GM23338 (cell line): ENCODE results near the gene SESN3. TPM values are rescaled to one million over a fixed set of nuclear protein-coding genes. Genes with fewer than 3 reads are reported as not detected.

ENCODE experiments used
- ATAC-seq: fragments of 200-7000 bp; cut with Tn5 transposase; 3 replicates; pipeline ENCODE4 v1.9.1; 2020
- DNase-seq: peaks from one replicate; pipeline ENCODE4 v3.0.0-alpha.2; 2015; ENCODE audit warnings: low spot score
- H2AFZ ChIP-seq: fragments of 200-600 bp; sonication (generic); 2 replicates; pipeline ENCODE4 v1.8.0; 2016; ENCODE audit warnings: antibody characterized with exemption, mild to moderate bottlenecking, moderate library complexity
- H3F3A ChIP-seq: fragments of 200-600 bp; sonication (generic); replicated peaks from 2 replicates; pipeline ENCODE4 v1.8.0; 2017; ENCODE audit warnings: antibody characterized with exemption, mixed run types, low read depth
- H3K27ac ChIP-seq: fragments of 200-600 bp; sonication (generic); 2 replicates; pipeline ENCODE4 v1.6.1; 2016; ENCODE audit warnings: low read depth
- H3K27me3 ChIP-seq: fragments of 200-600 bp; sonication (generic); 2 replicates; pipeline ENCODE4 v1.8.0; 2016; ENCODE audit warnings: mild to moderate bottlenecking, mixed run types, moderate library complexity; ENCODE audit not compliant: insufficient read depth
- H3K36me3 ChIP-seq: fragments of 200-600 bp; sonication (generic); 2 replicates; pipeline ENCODE4 v1.8.0; 2016; ENCODE audit warnings: mild to moderate bottlenecking; ENCODE audit not compliant: insufficient read depth
- H3K4me1 ChIP-seq: fragments of 200-600 bp; sonication (generic); 2 replicates; pipeline ENCODE4 v1.8.0; 2016; ENCODE audit warnings: mild to moderate bottlenecking, moderate library complexity; ENCODE audit not compliant: insufficient read depth
- H3K4me2 ChIP-seq: fragments of 200-600 bp; sonication (generic); 2 replicates; pipeline ENCODE4 v1.7.1; 2017; ENCODE audit warnings: mixed run types
- H3K4me3 ChIP-seq: fragments of 200-600 bp; sonication (generic); 2 replicates; pipeline ENCODE4 v1.6.1; 2016; ENCODE audit warnings: mixed run types
- H3K79me2 ChIP-seq: fragments of 200-600 bp; sonication (generic); replicated peaks from 2 replicates; pipeline ENCODE4 v1.8.0; 2017; ENCODE audit warnings: mild to moderate bottlenecking; ENCODE audit not compliant: insufficient read depth
- H3K9me2 ChIP-seq: fragments of 200-600 bp; sonication (generic); 2 replicates; pipeline ENCODE4 v1.8.0; 2017; ENCODE audit not compliant: insufficient read depth
- H4K20me1 ChIP-seq: fragments of 200-600 bp; sonication (generic); replicated peaks from 2 replicates; pipeline ENCODE4 v1.8.0; 2017; ENCODE audit warnings: mild to moderate bottlenecking; ENCODE audit not compliant: insufficient read depth
- H3K27ac Mint-ChIP-seq: 2 replicates; pipeline ENCODE4 v1.8.0; 2020; ENCODE audit warnings: inconsistent platforms, mild to moderate bottlenecking, moderate library complexity, mixed read lengths
- H3K27me3 Mint-ChIP-seq: 3 replicates; pipeline ENCODE4 v1.8.0; 2022; ENCODE audit warnings: low read depth, mild to moderate bottlenecking, moderate library complexity, mixed read lengths, inconsistent platforms; ENCODE audit not compliant: insufficient read depth, poor library complexity
- H3K36me3 Mint-ChIP-seq: 3 replicates; pipeline ENCODE4 v1.8.0; 2021; ENCODE audit warnings: low read depth, mild to moderate bottlenecking, inconsistent platforms, moderate library complexity, mixed read lengths
- H3K4me1 Mint-ChIP-seq: 3 replicates; pipeline ENCODE4 v1.8.0; 2020; ENCODE audit warnings: mild to moderate bottlenecking, inconsistent platforms, mixed read lengths
- H3K4me3 Mint-ChIP-seq: 3 replicates; pipeline ENCODE4 v1.8.0; 2021; ENCODE audit warnings: moderate library complexity, mild to moderate bottlenecking, inconsistent platforms, mixed read lengths
- H3K9me3 Mint-ChIP-seq: 3 replicates; pipeline ENCODE4 v1.8.0; 2020; ENCODE audit warnings: moderate library complexity, mild to moderate bottlenecking, inconsistent platforms, mixed read lengths
- CREB1 ChIP-seq: fragments of 250-450 bp; sonication (Bioruptor Pico); IDR thresholded peaks from 2 replicates; pipeline ENCODE4 v1.5.0; 2020; ENCODE audit warnings: low read depth, mild to moderate bottlenecking, moderate library complexity
- EZH2 ChIP-seq: fragments of 200-600 bp; sonication (generic); IDR thresholded peaks from one replicate; pipeline ENCODE4 v1.8.0; 2017; ENCODE audit warnings: antibody characterized with exemption, mild to moderate bottlenecking, low read depth; ENCODE audit not compliant: unreplicated experiment
- EZH2phosphoT487 ChIP-seq: fragments of 200-600 bp; sonication (generic); IDR thresholded peaks from one replicate; pipeline ENCODE4 v1.8.1; 2018; ENCODE audit warnings: antibody characterized with exemption; ENCODE audit not compliant: unreplicated experiment
- JUNB ChIP-seq: IDR thresholded peaks from one replicate; pipeline ENCODE4 v1.6.1; 2016; ENCODE audit warnings: antibody characterized with exemption; ENCODE audit not compliant: unreplicated experiment
- ZNF114 ChIP-seq: fragments of 250-450 bp; sonication (Bioruptor Pico); IDR thresholded peaks from 2 replicates; pipeline ENCODE4 v1.5.0; 2020; ENCODE audit warnings: mild to moderate bottlenecking, moderate library complexity
- ZNF331 ChIP-seq: fragments of 250-450 bp; sonication (Bioruptor Pico); IDR thresholded peaks from 2 replicates; pipeline ENCODE4 v1.5.0; 2020; ENCODE audit warnings: low read depth, mild to moderate bottlenecking, moderate library complexity
- polyA plus RNA-seq: library from polyadenylated mRNA; unstranded; fragments of >200 nt; fragmentation: Nextera tagmentation; extraction: Ambion mirVana; gene quantifications from 2 replicates; pipeline ENCODE4 v1.2.1, GENCODE V29; 2016
- total RNA-seq: library from RNA; depleted of rRNA; stranded (reverse); fragments of >200 nt; shearing (Covaris generic); gene quantifications from 2 replicates; pipeline ENCODE4 v1.2.3, GENCODE V29; 2014
- TF ChIP-seq, protein P1 (sequence below): IDR thresholded peaks from one replicate; pipeline ENCODE4 v1.6.1; 2018; ENCODE audit warnings: antibody characterized with exemption; ENCODE audit not compliant: unreplicated experiment
- TF ChIP-seq, protein P2 (sequence below): fragments of 250-450 bp; sonication (Bioruptor Pico); IDR thresholded peaks from 2 replicates; pipeline ENCODE4 v1.5.0; 2020; ENCODE audit warnings: mild to moderate bottlenecking, moderate library complexity
- TF ChIP-seq, protein P3 (sequence below), 2 experiments: fragments of 200-600 bp in 1 of 2; sonication (generic) in 1 of 2; conservative IDR thresholded peaks; 2 replicates each; pipeline versions ENCODE4 v1.5.1 to v1.6.1; 2016 to 2017; ENCODE audit warnings: antibody characterized with exemption in 2 of 2, low read depth in 2 of 2, mild to moderate bottlenecking in 2 of 2, moderate library complexity in 1 of 2

SESN3 gene
- total and polyA plus RNA-seq, 2 experiments from 2014 or later = 5.5 to 30.5 TPM

DNA sequence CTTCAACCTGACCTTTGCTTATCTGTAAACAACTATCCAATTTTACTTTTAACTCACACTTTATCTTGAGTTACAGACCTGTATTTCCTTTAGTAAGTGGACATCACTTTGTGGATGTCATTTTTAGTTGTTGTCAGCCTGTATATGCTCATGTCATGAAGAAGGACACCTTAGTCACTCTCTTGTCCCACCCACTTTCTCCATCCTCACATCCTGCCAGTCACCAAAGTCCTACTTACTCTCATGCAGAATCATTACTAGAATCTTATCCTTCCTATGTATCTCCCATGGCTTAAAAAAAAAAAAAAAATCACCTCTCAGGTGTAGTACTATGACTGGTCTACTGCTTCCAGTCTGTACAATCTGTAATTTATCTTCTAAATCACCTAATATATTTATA is 43.3 kb downstream of the SESN3 start:
- H3K9me3 Mint-ChIP-seq = no peaks in the 10 kb centered on the region
- no peaks in the 10 kb centered on the region for H3F3A ChIP-seq
- no peak overlapping the region for H3K4me3 Mint-ChIP-seq
- no peak for ATAC-seq
- H3K4me3 ChIP-seq = no peak overlapping the region
- no peak for DNase-seq
- 0 out of 3 replicates have a peak, but pooled peaks cover 8% of the 10 kb centered on the region for H3K36me3 Mint-ChIP-seq
- no peak overlapping the region for H2AFZ ChIP-seq
- no peaks in the 10 kb centered on the region for H3K4me1 Mint-ChIP-seq
- no peaks in the 10 kb centered on the region for H3K79me2 ChIP-seq
- H3K27ac ChIP-seq = no peak overlapping the region
- H3K4me2 ChIP-seq = no peak overlapping the region
- no peak overlapping the region for H3K27ac Mint-ChIP-seq
- no peaks in the 10 kb centered on the region for H3K4me1 ChIP-seq
- no peaks in the 10 kb centered on the region for H3K27me3 Mint-ChIP-seq
- H4K20me1 ChIP-seq = no peaks in the 10 kb centered on the region
- no peaks in the 10 kb centered on the region for H3K36me3 ChIP-seq
- no peaks in the 10 kb centered on the region for H3K27me3 ChIP-seq
- TF ChIP-seq ZNF331 (CRISPR knock-in tag) = no peak
- TF ChIP-seq EZH2phosphoT487 = no peak
- TF ChIP-seq, protein P1, sequence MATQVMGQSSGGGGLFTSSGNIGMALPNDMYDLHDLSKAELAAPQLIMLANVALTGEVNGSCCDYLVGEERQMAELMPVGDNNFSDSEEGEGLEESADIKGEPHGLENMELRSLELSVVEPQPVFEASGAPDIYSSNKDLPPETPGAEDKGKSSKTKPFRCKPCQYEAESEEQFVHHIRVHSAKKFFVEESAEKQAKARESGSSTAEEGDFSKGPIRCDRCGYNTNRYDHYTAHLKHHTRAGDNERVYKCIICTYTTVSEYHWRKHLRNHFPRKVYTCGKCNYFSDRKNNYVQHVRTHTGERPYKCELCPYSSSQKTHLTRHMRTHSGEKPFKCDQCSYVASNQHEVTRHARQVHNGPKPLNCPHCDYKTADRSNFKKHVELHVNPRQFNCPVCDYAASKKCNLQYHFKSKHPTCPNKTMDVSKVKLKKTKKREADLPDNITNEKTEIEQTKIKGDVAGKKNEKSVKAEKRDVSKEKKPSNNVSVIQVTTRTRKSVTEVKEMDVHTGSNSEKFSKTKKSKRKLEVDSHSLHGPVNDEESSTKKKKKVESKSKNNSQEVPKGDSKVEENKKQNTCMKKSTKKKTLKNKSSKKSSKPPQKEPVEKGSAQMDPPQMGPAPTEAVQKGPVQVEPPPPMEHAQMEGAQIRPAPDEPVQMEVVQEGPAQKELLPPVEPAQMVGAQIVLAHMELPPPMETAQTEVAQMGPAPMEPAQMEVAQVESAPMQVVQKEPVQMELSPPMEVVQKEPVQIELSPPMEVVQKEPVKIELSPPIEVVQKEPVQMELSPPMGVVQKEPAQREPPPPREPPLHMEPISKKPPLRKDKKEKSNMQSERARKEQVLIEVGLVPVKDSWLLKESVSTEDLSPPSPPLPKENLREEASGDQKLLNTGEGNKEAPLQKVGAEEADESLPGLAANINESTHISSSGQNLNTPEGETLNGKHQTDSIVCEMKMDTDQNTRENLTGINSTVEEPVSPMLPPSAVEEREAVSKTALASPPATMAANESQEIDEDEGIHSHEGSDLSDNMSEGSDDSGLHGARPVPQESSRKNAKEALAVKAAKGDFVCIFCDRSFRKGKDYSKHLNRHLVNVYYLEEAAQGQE = no peak
- TF ChIP-seq, protein P2, sequence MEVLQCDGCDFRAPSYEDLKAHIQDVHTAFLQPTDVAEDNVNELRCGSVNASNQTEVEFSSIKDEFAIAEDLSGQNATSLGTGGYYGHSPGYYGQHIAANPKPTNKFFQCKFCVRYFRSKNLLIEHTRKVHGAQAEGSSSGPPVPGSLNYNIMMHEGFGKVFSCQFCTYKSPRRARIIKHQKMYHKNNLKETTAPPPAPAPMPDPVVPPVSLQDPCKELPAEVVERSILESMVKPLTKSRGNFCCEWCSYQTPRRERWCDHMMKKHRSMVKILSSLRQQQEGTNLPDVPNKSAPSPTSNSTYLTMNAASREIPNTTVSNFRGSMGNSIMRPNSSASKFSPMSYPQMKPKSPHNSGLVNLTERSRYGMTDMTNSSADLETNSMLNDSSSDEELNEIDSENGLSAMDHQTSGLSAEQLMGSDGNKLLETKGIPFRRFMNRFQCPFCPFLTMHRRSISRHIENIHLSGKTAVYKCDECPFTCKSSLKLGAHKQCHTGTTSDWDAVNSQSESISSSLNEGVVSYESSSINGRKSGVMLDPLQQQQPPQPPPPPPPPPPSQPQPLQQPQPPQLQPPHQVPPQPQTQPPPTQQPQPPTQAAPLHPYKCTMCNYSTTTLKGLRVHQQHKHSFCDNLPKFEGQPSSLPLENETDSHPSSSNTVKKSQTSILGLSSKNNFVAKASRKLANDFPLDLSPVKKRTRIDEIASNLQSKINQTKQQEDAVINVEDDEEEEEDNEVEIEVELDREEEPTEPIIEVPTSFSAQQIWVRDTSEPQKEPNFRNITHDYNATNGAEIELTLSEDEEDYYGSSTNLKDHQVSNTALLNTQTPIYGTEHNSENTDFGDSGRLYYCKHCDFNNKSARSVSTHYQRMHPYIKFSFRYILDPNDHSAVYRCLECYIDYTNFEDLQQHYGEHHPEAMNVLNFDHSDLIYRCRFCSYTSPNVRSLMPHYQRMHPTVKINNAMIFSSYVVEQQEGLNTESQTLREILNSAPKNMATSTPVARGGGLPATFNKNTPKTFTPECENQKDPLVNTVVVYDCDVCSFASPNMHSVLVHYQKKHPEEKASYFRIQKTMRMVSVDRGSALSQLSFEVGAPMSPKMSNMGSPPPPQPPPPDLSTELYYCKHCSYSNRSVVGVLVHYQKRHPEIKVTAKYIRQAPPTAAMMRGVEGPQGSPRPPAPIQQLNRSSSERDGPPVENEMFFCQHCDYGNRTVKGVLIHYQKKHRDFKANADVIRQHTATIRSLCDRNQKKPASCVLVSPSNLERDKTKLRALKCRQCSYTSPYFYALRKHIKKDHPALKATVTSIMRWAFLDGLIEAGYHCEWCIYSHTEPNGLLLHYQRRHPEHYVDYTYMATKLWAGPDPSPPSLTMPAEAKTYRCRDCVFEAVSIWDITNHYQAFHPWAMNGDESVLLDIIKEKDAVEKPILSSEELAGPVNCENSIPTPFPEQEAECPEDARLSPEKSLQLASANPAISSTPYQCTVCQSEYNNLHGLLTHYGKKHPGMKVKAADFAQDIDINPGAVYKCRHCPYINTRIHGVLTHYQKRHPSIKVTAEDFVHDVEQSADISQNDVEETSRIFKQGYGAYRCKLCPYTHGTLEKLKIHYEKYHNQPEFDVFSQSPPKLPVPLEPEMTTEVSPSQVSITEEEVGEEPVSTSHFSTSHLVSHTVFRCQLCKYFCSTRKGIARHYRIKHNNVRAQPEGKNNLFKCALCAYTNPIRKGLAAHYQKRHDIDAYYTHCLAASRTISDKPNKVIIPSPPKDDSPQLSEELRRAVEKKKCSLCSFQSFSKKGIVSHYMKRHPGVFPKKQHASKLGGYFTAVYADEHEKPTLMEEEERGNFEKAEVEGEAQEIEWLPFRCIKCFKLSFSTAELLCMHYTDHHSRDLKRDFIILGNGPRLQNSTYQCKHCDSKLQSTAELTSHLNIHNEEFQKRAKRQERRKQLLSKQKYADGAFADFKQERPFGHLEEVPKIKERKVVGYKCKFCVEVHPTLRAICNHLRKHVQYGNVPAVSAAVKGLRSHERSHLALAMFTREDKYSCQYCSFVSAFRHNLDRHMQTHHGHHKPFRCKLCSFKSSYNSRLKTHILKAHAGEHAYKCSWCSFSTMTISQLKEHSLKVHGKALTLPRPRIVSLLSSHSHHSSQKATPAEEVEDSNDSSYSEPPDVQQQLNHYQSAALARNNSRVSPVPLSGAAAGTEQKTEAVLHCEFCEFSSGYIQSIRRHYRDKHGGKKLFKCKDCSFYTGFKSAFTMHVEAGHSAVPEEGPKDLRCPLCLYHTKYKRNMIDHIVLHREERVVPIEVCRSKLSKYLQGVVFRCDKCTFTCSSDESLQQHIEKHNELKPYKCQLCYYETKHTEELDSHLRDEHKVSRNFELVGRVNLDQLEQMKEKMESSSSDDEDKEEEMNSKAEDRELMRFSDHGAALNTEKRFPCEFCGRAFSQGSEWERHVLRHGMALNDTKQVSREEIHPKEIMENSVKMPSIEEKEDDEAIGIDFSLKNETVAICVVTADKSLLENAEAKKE (CRISPR knock-in tag) = no peak
- no peak for TF ChIP-seq EZH2
- TF ChIP-seq JUNB = no peak
- TF ChIP-seq, protein P3, sequence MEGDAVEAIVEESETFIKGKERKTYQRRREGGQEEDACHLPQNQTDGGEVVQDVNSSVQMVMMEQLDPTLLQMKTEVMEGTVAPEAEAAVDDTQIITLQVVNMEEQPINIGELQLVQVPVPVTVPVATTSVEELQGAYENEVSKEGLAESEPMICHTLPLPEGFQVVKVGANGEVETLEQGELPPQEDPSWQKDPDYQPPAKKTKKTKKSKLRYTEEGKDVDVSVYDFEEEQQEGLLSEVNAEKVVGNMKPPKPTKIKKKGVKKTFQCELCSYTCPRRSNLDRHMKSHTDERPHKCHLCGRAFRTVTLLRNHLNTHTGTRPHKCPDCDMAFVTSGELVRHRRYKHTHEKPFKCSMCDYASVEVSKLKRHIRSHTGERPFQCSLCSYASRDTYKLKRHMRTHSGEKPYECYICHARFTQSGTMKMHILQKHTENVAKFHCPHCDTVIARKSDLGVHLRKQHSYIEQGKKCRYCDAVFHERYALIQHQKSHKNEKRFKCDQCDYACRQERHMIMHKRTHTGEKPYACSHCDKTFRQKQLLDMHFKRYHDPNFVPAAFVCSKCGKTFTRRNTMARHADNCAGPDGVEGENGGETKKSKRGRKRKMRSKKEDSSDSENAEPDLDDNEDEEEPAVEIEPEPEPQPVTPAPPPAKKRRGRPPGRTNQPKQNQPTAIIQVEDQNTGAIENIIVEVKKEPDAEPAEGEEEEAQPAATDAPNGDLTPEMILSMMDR (conservative IDR thresholded peaks at IDR 0.05; ENCODE audit: low read depth in 2 of 2) = no peak
- TF ChIP-seq CREB1 (CRISPR knock-in tag) = no peak
- no peak for TF ChIP-seq ZNF114 (CRISPR knock-in tag)
- H3K9me2 ChIP-seq = no peaks in the 10 kb centered on the region
